Heart right ventricle (tissue), 16 donors: ENCODE results near the gene MESP1. TPM values are rescaled to one million over a fixed set of nuclear protein-coding genes. Genes with fewer than 3 reads are reported as not detected.
A peak's percentile ranks its signal among the peaks of the same experiment; 100 is the strongest.

ENCODE experiments used
- ATAC-seq, 8 donors: fragments of 200-7000 bp; cut with Tn5 transposase; one replicate each; pipeline ENCODE4 v1.9.1; 2020; ENCODE audit warnings: mild to moderate bottlenecking in 8 of 8, moderate library complexity in 8 of 8, moderate number of reproducible peaks in 1 of 8
- DNase-seq, 2 donors: peaks; one replicate each; pipeline ENCODE4 v3.0.0-alpha.2; 2020
- H3K27ac ChIP-seq, 10 donors: fragments of 200-600 bp; sonication (generic) in 2 of 10; one replicate each; pipeline versions ENCODE4 v1.5.0 to v1.8.0; 2020 to 2022; ENCODE audit warnings: mild to moderate bottlenecking in 3 of 10
- H3K27me3 ChIP-seq, 7 donors: fragments of 200-600 bp; one replicate each; pipeline ENCODE4 v1.8.0; 2021 to 2022; ENCODE audit warnings: mild to moderate bottlenecking in 2 of 7
- H3K36me3 ChIP-seq, 9 donors: fragments of 200-600 bp; sonication (generic) in 1 of 9; one replicate each; pipeline versions ENCODE4 v1.5.0 to v1.8.0; 2020 to 2022; ENCODE audit warnings: mild to moderate bottlenecking in 2 of 9
- H3K4me1 ChIP-seq, 9 donors: fragments of 200-600 bp; sonication (generic) in 1 of 9; one replicate each; pipeline versions ENCODE4 v1.5.0 to v1.8.0; 2020 to 2022; ENCODE audit warnings: mild to moderate bottlenecking in 4 of 9
- H3K4me3 ChIP-seq, 10 donors: fragments of 200-600 bp; sonication (generic) in 2 of 10; one replicate each; pipeline versions ENCODE4 v1.5.0 to v1.8.0; 2020 to 2022; ENCODE audit warnings: mild to moderate bottlenecking in 7 of 10, moderate library complexity in 2 of 10
- H3K9me3 ChIP-seq, 11 donors: fragments of 200-600 bp in 10 of 11; sonication (generic) in 2 of 11; one replicate each; pipeline versions ENCODE4 v1.5.0 to v1.8.0; 2013 to 2022; ENCODE audit warnings: mild to moderate bottlenecking in 2 of 11, control low read depth in 1 of 11, moderate library complexity in 1 of 11
- CTCF ChIP-seq, 9 donors: fragments of 200-600 bp; sonication (generic) in 2 of 9; IDR thresholded peaks; one replicate each; pipeline versions ENCODE4 v1.5.0 to v1.8.0; 2021 to 2022; ENCODE audit warnings: antibody characterized with exemption in 9 of 9, mild to moderate bottlenecking in 5 of 9, moderate library complexity in 1 of 9
- WGBS, 2 donors: extraction: QIAGEN DNeasy Blood & Tissue Kit; methylation state at CpG; one replicate each; pipeline ENCODE4 v1.1.7; 2013; ENCODE audit warnings: inconsistent platforms in 1 of 2; 5-methylcytosine and 5-hydroxymethylcytosine counted together
- intact Hi-C, 10 donors: fragments of 100-400 bp; cut with DNase I; formaldehyde crosslinking; loops; one replicate each; pipeline versions ENCODE4 v1.11.1 to v1.14.2; 2022
- polyA plus RNA-seq, 2 donors: library from polyadenylated mRNA; stranded (reverse); fragments of 200-250 nt; gene quantifications; one replicate each; pipeline ENCODE4 v1.2.3, GENCODE V29; 2013
- total RNA-seq, 10 donors: library from RNA; stranded (reverse); fragmentation: NEBNext Ultra II Directional in 3 of 10; extraction: Animal tissue kit (Norgen Biotek cat#: 25700) in 3 of 10; gene quantifications; one replicate each; pipeline versions ENCODE4 v1.2.1 to v1.2.4, GENCODE V29; 2021 to 2023
- donor health status: Arrhythmogenic right ventricular cardiomyopathy.
- donor health status: ischemic (EF 13 %, LVEDD 7.1; RV severe dilation, severe dysfunction).
- donor health status: healthy with polysubstance abuse.
- donor health status: DM: no; HTN: yes; CAD: no.
- donor health status: DM: no; HTN: no; CAD: no.
- donor health status: ischemic (EF 25% LVEDD 6.9; RV normal size, moderate dysfunction).
- donor health status: ischemic (EF 25% LVEDD 5.7; RV mildly dilated, moderate dysfunction).
- donor health status: healthy.
- donor health status: DM: yes; HTN: yes; CAD: no.
- donor health status: Ischemic cardiomyopathy.
- donor health status: ischemic (EF 35%, LVEDD 5.7; RV mildly dilated, moderate dysfunction).
- donor health status: nonischemic (EF 11% LVEDD 7.7; RV severe dilation, severe dysfunction).
- donor health status: DM: yes; HTN: yes; CAD: no.
- donor health status: PGD.
- donor health status: ischemic (EF 29% LVEDD 5.4; RV normal size, mild dysfunction).
- donor health status: nonischemic (EF 23%, LVEDD 6.1; RV moderate dilation, normal function).

Gene MESP1
- total and polyA plus RNA-seq, 12 donors = 1.3 to 9.2 (median 5.6) TPM

- Histone ChIP-seq H3K4me1 (peaks cover 0 to 6% (median 0%) of the 10 kb centered on the region in 9 donors), H3K9me3 (no peaks in the 10 kb centered on the region), H3K27ac (no peak overlapping the region), H3K27me3 (peaks cover 0 to 17% (median 8%) of the 10 kb centered on the region in 7 donors), H3K4me3 (no peak overlapping the region), H3K36me3 (no peaks in the 10 kb centered on the region)
- DNase-seq (no peak), ATAC-seq (peak in 2 of 8 donors; percentile 29 to 57)
- 40 to 49% methylated on average over 8 of the region's 8 CpGs for WGBS, 2 donors
- TF ChIP-seq CTCF (IDR thresholded peaks at IDR 0.05) = no peak
- intact Hi-C loops = loop anchor here in 1 of 10 donors (10.0 kb wide), 1 partner anchor 78 kb away; the partner anchor contains the start of gene KIF7
Observed at GRCh38 chr15:89732451-89733172, 18.4 kb downstream of the MESP1 start.

GRCh38 chr15:89731275-89731674, 19.8 kb downstream of the MESP1 start:
- 87 to 93% methylated on average over 5 of the region's 5 CpGs for WGBS, 2 donors
- intact Hi-C loops = loop anchor here in 1 of 10 donors (10.0 kb wide), 1 partner anchor 76 kb away; the partner anchor contains the start of gene KIF7
- Histone ChIP-seq H3K4me1 (peaks cover 0 to 6% (median 0%) of the 10 kb centered on the region in 9 donors), H3K27me3 (peaks cover 0 to 14% (median 7%) of the 10 kb centered on the region in 7 donors), H3K27ac (no peak overlapping the region), H3K4me3 (no peak overlapping the region), H3K9me3 (no peaks in the 10 kb centered on the region), H3K36me3 (no peaks in the 10 kb centered on the region)
- ATAC-seq (no peak), DNase-seq (no peak)
- no peak for TF ChIP-seq CTCF (IDR thresholded peaks at IDR 0.05)

GRCh38 chr15:89728254-89728653, 22.8 kb downstream of the MESP1 start:
- TF ChIP-seq CTCF (IDR thresholded peaks at IDR 0.05) = no peak
- peak in 2 of 8 donors; percentile 76 to 79 for ATAC-seq
- H3K27me3 ChIP-seq = peaks cover 0 to 3% (median 0%) of the 10 kb centered on the region in 7 donors
- H3K4me3 ChIP-seq = no peak overlapping the region
- peaks cover 0 to 11% (median 0%) of the 10 kb centered on the region in 11 donors for H3K9me3 ChIP-seq
- 17 to 18% methylated on average over 2 of the region's 2 CpGs for WGBS, 2 donors
- H3K27ac ChIP-seq = no peak overlapping the region
- intact Hi-C loops = no loop called here
- DNase-seq = no peak
- peaks cover 0 to 6% (median 0%) of the 10 kb centered on the region in 9 donors for H3K4me1 ChIP-seq
- H3K36me3 ChIP-seq = no peaks in the 10 kb centered on the region

- 93 to 100% methylated on average over 1 of the region's 1 CpG for WGBS, 2 donors
- peaks cover 0 to 18% (median 0%) of the 10 kb centered on the region in 11 donors for H3K9me3 ChIP-seq
- ATAC-seq (no peak), DNase-seq (no peak)
- peaks cover 0 to 7% (median 0%) of the 10 kb centered on the region in 7 donors for H3K27me3 ChIP-seq
- TF ChIP-seq CTCF (IDR thresholded peaks at IDR 0.05) = no peak
- no peaks in the 10 kb centered on the region for H3K36me3 ChIP-seq
- no peak overlapping the region for H3K27ac ChIP-seq
- H3K4me1 ChIP-seq = peaks cover 0 to 6% (median 0%) of the 10 kb centered on the region in 9 donors
- intact Hi-C loops = no loop called here
- H3K4me3 ChIP-seq = no peak overlapping the region
Observed at GRCh38 chr15:89725064-89725463, 26.0 kb downstream of the MESP1 start.
